AG09319 (cell line): ENCODE data around the gene HADHA.
"Not testable (repeated sequence)": the region's sequence is repeated elsewhere in the genome, so short reads cannot be mapped to it uniquely, and the experiment has no call there.

Experiments used
- DNase-seq: peaks from one replicate; pipeline ENCODE4 v3.0.0-alpha.2; 2010; ENCODE audit warnings: low read depth; ENCODE audit errors: extremely low read depth
- CTCF ChIP-seq: IDR thresholded peaks from 2 replicates; pipeline ENCODE4 v1.5.1; 2011; ENCODE audit warnings: low read depth, mild to moderate bottlenecking, inconsistent platforms, low read length, moderate library complexity

The HADHA gene

GRCh38 chr2:26168785-26169184, 75.6 kb downstream of the HADHA start:
- no peak for TF ChIP-seq CTCF

GRCh38 chr2:26166541-26166940, 77.9 kb downstream of the HADHA start:
- DNase-seq, result not testable (repeated sequence)

More at GRCh38 chr2:26168785-26169184, 75.6 kb downstream of the HADHA start:
- no peak for DNase-seq

- DNase-seq, result no peak
- no peak for TF ChIP-seq CTCF
These were observed 79.0 kb downstream of the HADHA start for GRCh38 chr2:26165403-26165802.

- no peak for DNase-seq
- no peak for TF ChIP-seq CTCF
These were observed 79.7 kb downstream of the HADHA start for GRCh38 chr2:26164641-26165211.

GRCh38 chr2:26164231-26164630, 80.2 kb downstream of the HADHA start:
- no peak for DNase-seq
- TF ChIP-seq CTCF, result no peak

- no peak for TF ChIP-seq CTCF
- no peak for DNase-seq
These were observed 81.5 kb downstream of the HADHA start for GRCh38 chr2:26162963-26163362.

- DNase-seq, result no peak
- TF ChIP-seq CTCF, result no peak
These were observed 82.5 kb downstream of the HADHA start for GRCh38 chr2:26161926-26162325.

GRCh38 chr2:26157580-26157979, 86.9 kb downstream of the HADHA start:
- TF ChIP-seq CTCF, result no peak
- no peak for DNase-seq
